Glomerular visceral epithelial cell (primary cell): ENCODE results near the gene CCDC192.
"Not testable (repeated sequence)": the region's sequence is repeated elsewhere in the genome, so short reads cannot be mapped to it uniquely, and the experiment has no call there.

Experiments used
- DNase-seq: peaks from one replicate; pipeline ENCODE4 v3.0.0-alpha.2; 2016; ENCODE audit errors: extremely low spot score

Gene CCDC192

DNA sequence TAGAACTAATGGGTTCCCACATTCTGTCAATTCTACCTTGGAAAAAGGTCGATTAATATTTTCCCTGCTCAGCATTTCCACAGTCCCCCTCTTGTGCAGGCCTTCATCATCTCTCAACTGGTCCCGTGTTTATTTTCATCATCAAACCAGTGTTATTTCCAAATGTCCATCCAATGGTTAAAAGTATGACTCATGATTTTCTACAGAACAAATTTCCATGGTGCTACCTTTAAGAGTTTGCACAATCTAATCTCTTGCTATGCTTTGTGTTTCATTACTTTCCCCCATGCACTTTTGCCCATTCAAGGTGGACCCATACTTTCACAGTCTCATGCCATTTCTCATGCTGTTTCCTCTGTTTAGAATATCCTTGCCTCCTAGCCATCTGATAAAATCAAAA is 143.7 kb downstream of the CCDC192 start:
- DNase-seq: no peak

GRCh38 chr5:127847641-127848040 is 144.4 kb downstream of the CCDC192 start:
- DNase-seq: not testable (repeated sequence)

- DNase-seq: no peak
Observed at GRCh38 chr5:127848098-127848497, 144.9 kb downstream of the CCDC192 start.

- no peak for DNase-seq
Observed at GRCh38 chr5:127849408-127849807, 146.2 kb downstream of the CCDC192 start.

DNA sequence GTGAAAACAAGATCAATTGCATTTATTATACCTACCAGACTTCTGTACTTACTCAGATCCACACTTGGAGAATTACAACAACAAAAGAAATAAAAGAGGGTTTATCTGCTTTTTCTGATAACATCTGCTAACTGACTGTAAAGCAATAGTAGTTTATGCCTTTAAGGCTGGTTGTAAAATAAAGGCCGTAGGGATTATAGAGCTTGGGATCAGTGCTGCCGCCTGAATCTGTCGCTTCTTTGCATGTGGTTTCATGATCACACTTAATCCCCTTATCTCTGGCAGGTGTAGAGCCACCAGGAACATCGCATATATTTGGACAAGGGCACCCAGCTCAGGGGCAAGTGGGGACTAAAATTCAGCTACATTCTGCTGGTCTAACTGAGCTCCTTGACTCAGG is 146.7 kb downstream of the CCDC192 start:
- DNase-seq: no peak

DNA sequence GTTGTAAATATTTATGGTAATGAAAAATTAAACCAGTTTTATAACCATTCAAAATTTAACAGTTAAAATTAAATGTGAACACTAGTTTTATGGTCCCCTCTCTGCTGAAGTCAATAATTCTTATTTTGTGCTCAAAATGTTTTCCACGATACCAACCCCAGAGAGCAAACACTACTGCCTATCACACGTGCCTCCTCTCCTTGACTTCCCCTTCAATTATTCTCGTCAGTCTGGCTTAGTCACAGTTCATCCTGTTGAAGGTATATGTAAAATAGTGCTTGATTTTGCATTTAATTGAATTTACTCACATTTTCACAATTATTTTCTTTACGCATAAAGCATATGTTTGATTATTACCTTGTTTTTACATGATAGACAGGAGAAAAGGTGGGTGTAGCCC is 148.8 kb downstream of the CCDC192 start:
- DNase-seq: no peak

- no peak for DNase-seq
Observed at GRCh38 chr5:127854520-127854919, 151.3 kb downstream of the CCDC192 start.

GRCh38 chr5:127856292-127856691 is 153.1 kb downstream of the CCDC192 start:
- DNase-seq: no peak

- DNase-seq: no peak
Observed at GRCh38 chr5:127858116-127858784, 155.1 kb downstream of the CCDC192 start.

- no peak for DNase-seq
Observed at GRCh38 chr5:127860291-127860690, 157.1 kb downstream of the CCDC192 start.

- DNase-seq: no peak
Observed at GRCh38 chr5:127863161-127863560, 160.0 kb downstream of the CCDC192 start.

- no peak for DNase-seq
Observed at GRCh38 chr5:127863610-127864395, 160.6 kb downstream of the CCDC192 start.

DNA sequence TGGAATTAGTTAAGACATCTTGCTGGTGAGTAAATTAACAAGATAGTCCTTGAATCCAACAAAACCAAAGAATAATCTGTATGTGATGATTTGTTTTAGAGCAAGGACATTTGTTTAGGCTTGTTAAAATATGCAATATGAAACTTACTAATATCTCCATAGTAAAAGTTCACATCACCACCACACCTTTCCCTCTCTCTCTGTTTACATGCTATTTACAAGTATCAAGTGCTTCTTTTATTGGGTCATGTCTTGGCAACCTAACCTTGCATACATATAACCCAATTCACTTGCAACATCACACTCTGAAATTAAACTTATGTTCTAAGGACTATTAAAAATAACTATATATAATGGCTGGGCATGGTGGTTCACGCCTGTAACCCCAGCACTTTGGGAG is 161.3 kb downstream of the CCDC192 start:
- DNase-seq: no peak

DNA sequence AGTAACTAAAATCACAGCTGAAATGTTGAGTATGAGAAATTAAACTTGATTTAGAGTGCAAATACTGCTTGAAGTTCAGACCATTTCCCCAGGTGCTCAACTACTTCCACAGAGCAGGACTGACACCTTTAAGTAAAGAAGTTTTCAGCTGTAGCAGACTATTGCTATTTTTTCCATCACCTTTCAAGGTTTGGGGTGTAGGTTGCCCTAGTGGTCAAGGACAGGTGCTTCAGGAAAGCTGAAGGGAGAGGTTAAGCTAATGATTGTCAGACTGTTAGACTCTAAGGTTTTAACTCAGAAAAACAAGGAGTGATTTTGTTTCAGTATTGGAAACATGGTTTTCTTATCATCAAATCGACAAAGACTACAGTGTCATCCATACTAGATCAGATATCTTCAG is 162.1 kb downstream of the CCDC192 start:
- DNase-seq: no peak

DNA sequence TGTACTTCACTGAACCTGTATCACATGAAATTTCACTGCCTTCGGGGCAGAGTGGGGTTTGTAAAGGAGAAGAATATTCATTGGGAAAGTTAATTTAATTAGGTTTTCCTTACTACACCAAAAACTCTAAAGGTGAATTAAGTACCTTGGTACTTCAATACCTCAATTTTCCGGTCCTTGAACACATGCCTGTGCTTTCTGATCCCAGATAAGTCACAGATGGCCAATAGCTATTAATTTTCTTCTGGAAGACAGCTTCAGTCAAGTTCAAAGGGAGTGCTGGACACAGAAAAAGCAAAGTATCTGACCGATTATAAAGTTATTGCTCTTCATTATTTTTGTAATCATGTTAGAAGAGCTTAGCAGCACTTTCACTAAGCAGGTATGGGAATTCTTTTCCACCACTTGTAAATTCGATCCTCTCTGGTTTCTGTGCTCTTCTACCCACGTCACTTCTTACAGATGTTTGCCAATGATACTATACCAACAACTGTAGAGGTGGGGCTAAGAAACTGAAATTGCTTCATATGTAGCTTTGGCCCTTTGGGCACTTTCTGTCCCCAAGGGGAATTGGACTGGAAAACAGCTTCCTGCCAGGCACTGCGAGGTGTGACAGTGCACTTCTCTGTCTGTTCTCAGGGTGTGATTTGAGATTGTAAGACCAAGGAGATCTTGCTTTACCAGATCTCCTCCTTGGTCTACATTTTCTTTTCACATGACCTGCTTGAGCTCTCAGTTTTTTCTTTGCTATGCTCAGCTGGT is 164.0 kb downstream of the CCDC192 start:
- no peak for DNase-seq

DNA sequence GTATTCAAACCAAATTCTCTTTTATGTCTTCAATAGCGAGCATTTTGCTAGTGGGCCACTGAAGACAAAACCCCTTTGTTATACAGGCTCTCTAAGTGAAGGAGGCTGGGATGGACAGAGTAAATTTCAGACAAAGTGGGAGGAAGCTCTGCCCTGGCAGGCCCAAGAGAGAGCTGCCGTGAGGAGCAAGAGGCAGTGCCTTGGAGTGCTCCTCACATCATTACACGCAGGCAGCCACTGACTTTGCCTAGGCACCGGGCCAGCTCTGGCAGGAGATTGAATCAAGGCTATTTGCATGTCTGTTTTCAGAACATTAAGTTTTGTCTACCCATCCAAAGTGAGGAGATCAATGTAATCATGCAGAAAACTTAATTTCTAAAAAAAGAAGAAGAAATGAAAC is 167.7 kb downstream of the CCDC192 start:
- DNase-seq: peak; percentile 2

GRCh38 chr5:127871503-127872153 is 168.4 kb downstream of the CCDC192 start:
- DNase-seq: no peak

- DNase-seq: no peak
Observed at GRCh38 chr5:127872494-127872893, 169.3 kb downstream of the CCDC192 start.

- peak; percentile 65 for DNase-seq
Observed at GRCh38 chr5:127875235-127876021, 172.2 kb downstream of the CCDC192 start.

DNA sequence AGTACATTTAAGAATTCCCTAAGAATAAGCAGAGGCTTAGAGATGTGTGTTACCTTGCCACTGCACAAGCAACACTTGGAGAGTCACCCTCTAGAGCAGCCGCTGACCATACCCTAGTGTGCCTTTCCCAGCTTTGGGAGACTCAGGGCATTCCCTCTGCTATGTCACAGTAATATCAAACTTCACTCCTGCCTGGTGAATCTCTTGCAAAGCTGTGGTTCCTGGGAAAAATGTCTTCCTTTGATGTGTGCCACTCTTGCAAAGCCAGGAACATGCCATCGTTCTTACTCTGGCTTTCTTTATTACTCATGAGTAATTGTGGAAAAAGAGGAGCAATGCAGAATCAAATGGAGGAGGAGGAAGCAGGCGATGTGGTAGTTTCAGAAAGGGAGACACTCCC is 173.2 kb downstream of the CCDC192 start:
- peak; percentile 78 for DNase-seq

GRCh38 chr5:127878174-127878750 is 175.1 kb downstream of the CCDC192 start:
- peak; percentile 57 for DNase-seq
